NB4 (cell line): Measurements from ENCODE around the gene TRIM31.

Experiments used
- POLR2A ChIP-seq: IDR thresholded peaks from 2 replicates; pipeline ENCODE4 v1.6.1; 2011; ENCODE audit warnings: mild to moderate bottlenecking; ENCODE audit not compliant: insufficient read length; ENCODE audit errors: extremely low read depth
- TF ChIP-seq, protein P1 (sequence below): IDR thresholded peaks from one replicate; pipeline ENCODE4 v1.5.1; 2012; ENCODE audit warnings: low read depth, low read length

DNA sequence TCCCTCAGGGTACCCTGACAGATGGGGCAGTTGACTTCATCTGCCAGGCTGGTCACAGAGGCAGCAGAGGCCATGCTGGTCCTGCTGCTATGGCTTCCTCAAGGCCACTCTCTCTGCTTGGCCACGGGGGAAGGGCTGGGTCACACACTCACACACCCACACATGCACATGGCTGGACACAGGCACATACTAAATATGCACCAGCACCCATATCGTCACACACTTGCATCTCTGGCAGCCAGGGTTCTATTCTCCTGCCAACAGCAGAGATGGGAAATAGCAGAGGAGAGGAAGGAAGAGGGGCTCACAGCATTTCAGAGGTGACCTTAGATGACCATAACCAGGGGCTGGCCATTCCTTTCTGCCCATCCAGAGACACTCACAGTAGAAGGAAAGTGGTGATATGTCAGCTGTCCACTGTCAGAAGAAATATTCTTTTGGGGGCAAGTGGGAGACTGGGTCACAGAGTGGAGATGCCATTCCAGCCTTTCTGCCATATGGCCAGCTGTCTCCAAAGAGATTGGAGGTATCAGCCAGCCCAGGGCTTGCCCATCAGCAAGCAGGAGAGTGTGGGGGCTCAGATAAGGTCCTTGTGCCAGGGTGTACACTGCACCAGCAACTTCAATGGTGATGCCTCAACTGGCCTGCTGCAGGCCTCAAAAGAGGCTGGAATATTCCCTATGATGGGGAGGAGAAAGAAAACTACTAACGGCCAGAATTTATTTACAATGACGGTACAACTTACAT is 48.1 kb upstream of the TRIM31 start, which contains the start of gene TRIM10:
- no peak for TF ChIP-seq POLR2A
- TF ChIP-seq, protein P1, sequence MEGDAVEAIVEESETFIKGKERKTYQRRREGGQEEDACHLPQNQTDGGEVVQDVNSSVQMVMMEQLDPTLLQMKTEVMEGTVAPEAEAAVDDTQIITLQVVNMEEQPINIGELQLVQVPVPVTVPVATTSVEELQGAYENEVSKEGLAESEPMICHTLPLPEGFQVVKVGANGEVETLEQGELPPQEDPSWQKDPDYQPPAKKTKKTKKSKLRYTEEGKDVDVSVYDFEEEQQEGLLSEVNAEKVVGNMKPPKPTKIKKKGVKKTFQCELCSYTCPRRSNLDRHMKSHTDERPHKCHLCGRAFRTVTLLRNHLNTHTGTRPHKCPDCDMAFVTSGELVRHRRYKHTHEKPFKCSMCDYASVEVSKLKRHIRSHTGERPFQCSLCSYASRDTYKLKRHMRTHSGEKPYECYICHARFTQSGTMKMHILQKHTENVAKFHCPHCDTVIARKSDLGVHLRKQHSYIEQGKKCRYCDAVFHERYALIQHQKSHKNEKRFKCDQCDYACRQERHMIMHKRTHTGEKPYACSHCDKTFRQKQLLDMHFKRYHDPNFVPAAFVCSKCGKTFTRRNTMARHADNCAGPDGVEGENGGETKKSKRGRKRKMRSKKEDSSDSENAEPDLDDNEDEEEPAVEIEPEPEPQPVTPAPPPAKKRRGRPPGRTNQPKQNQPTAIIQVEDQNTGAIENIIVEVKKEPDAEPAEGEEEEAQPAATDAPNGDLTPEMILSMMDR, result no peak
